Inflammatory macrophage treated with lipopolysaccharide for 4 hours (primary cell): ENCODE results near the gene SLC25A30.

ENCODE experiments used
- DNase-seq: peaks from one replicate; pipeline ENCODE4 v3.0.0-alpha.2; 2020

Gene SLC25A30

GRCh38 chr13:45417790-45418534 lies at the start of gene SLC25A30:
Gene SLC25A30 (minus strand): TSS chr13:45418373. CDS start chr13:45411425, 6,948 bp downstream.
- DNase-seq, result peak; percentile 90

GRCh38 chr13:45466359-45466758 lies 48.2 kb upstream of the SLC25A30 start:
- no peak for DNase-seq

GRCh38 chr13:45464687-45465453 lies 46.7 kb upstream of the SLC25A30 start, which contains the start of gene COG3:
Gene COG3 (plus strand): TSS chr13:45464939. CDS start chr13:45465037, 98 bp downstream.
- DNase-seq, result peak; percentile 98

- DNase-seq, result no peak
Measured at GRCh38 chr13:45464141-45464686, 46.0 kb upstream of the SLC25A30 start.

GRCh38 chr13:45456196-45456972 lies 38.2 kb upstream of the SLC25A30 start:
- no peak for DNase-seq

GRCh38 chr13:45454204-45454603 lies 36.0 kb upstream of the SLC25A30 start:
- no peak for DNase-seq

- no peak for DNase-seq
Measured at GRCh38 chr13:45451282-45451681, 33.1 kb upstream of the SLC25A30 start.

- DNase-seq, result no peak
Measured at GRCh38 chr13:45448965-45449559, 30.9 kb upstream of the SLC25A30 start.

- no peak for DNase-seq
Measured at GRCh38 chr13:45447050-45447661, 29.0 kb upstream of the SLC25A30 start.

- no peak for DNase-seq
Measured at GRCh38 chr13:45446181-45446580, 28.0 kb upstream of the SLC25A30 start.

- DNase-seq, result no peak
Measured at GRCh38 chr13:45445053-45445452, 26.9 kb upstream of the SLC25A30 start.

- DNase-seq, result peak; percentile 17
Measured at GRCh38 chr13:45441633-45442032, 23.5 kb upstream of the SLC25A30 start.

GRCh38 chr13:45439781-45440462 lies 21.7 kb upstream of the SLC25A30 start:
- DNase-seq, result no peak

- DNase-seq, result no peak
Measured at GRCh38 chr13:45439008-45439407, 20.8 kb upstream of the SLC25A30 start.

GRCh38 chr13:45437947-45438346 lies 19.8 kb upstream of the SLC25A30 start:
- no peak for DNase-seq

GRCh38 chr13:45436953-45437352 lies 18.8 kb upstream of the SLC25A30 start:
- DNase-seq, result no peak

GRCh38 chr13:45436332-45436731 lies 18.2 kb upstream of the SLC25A30 start:
- no peak for DNase-seq

- DNase-seq, result no peak
Measured at GRCh38 chr13:45434556-45435371, 16.6 kb upstream of the SLC25A30 start.

GRCh38 chr13:45433381-45433790 lies 15.2 kb upstream of the SLC25A30 start:
- DNase-seq, result no peak

GRCh38 chr13:45432737-45433380 lies 14.7 kb upstream of the SLC25A30 start:
- DNase-seq, result no peak
